Activated gamma-delta T cell treated with Interleukin-2 at 50 U/mL for 16 hours (primary cell): ENCODE results near the gene NDST1.

Source experiments
- DNase-seq: peaks from one replicate; pipeline ENCODE4 v3.0.0-alpha.2; 2020

The NDST1 gene

GRCh38 chr5:150574818-150575547 lies 67.1 kb downstream of the NDST1 start:
- DNase-seq = no peak

- DNase-seq = no peak
Measured at GRCh38 chr5:150575745-150576448, 68.0 kb downstream of the NDST1 start.

- no peak for DNase-seq
Measured at GRCh38 chr5:150576449-150576949, 68.6 kb downstream of the NDST1 start.

GRCh38 chr5:150577378-150578139 lies 69.6 kb downstream of the NDST1 start:
- no peak for DNase-seq

- no peak for DNase-seq
Measured at GRCh38 chr5:150578781-150579461, 71.0 kb downstream of the NDST1 start.

GRCh38 chr5:150579462-150580400 lies 71.8 kb downstream of the NDST1 start:
- DNase-seq = no peak

- no peak for DNase-seq
Measured at GRCh38 chr5:150580917-150581316, 73.0 kb downstream of the NDST1 start.

GRCh38 chr5:150582241-150583109 lies 74.5 kb downstream of the NDST1 start:
- DNase-seq = no peak

GRCh38 chr5:150583541-150584225 lies 75.8 kb downstream of the NDST1 start:
- DNase-seq = no peak

GRCh38 chr5:150584556-150585335 lies 76.8 kb downstream of the NDST1 start:
- DNase-seq = no peak

GRCh38 chr5:150585781-150586341 lies 77.9 kb downstream of the NDST1 start:
- no peak for DNase-seq

GRCh38 chr5:150587016-150587415 lies 79.1 kb downstream of the NDST1 start:
- no peak for DNase-seq

- no peak for DNase-seq
Measured at GRCh38 chr5:150587856-150588595, 80.1 kb downstream of the NDST1 start.

GRCh38 chr5:150588596-150588890 lies 80.6 kb downstream of the NDST1 start:
- DNase-seq = no peak

- DNase-seq = no peak
Measured at GRCh38 chr5:150589862-150590601, 82.1 kb downstream of the NDST1 start.

- DNase-seq = no peak
Measured at GRCh38 chr5:150590979-150591695, 83.2 kb downstream of the NDST1 start.

GRCh38 chr5:150593593-150593992 lies 85.7 kb downstream of the NDST1 start:
- DNase-seq = no peak
